Mesenteric fat pad (tissue), 1 donor: Measurements from ENCODE around the gene GET4. TPM values are rescaled to one million over a fixed set of nuclear protein-coding genes. Genes with fewer than 3 reads are reported as not detected.

Experiments
- DNase-seq: peaks from one replicate; pipeline ENCODE4 v3.0.0-alpha.2; 2020; ENCODE audit warnings: low spot score
- total RNA-seq: library from RNA; stranded (reverse); fragmentation: NEBNext Ultra II Directional; extraction: Animal tissue kit (Norgen Biotek cat#: 25700); gene quantifications from one replicate; pipeline ENCODE4 v1.2.1, GENCODE V29; 2021
- donor health status: DM: yes; HTN: yes; CAD: no.

Gene GET4
- total RNA-seq, 1 donor from 2014 or later: 29.8 TPM

DNA sequence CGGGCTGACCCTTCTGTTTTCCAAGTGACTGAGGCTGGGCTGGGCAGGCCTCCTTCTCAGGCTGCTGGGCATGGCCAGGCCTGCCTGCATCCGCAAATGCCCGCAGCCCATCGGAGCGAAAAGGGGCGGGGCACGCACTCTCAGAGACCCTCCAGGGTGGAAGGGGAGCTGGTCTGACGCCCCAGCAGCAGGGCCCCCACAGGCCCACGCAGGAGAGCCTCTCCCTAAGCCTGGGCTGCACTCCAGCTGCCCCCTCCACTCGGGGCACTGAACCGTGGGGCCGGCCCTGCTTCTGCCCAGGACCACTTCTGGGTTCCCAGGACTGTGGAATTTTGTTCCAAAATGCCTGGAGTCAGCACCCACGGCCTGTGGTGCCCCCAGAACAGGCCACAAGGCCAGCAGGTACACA lies 68.8 kb downstream of the GET4 start:
- no peak for DNase-seq

DNA sequence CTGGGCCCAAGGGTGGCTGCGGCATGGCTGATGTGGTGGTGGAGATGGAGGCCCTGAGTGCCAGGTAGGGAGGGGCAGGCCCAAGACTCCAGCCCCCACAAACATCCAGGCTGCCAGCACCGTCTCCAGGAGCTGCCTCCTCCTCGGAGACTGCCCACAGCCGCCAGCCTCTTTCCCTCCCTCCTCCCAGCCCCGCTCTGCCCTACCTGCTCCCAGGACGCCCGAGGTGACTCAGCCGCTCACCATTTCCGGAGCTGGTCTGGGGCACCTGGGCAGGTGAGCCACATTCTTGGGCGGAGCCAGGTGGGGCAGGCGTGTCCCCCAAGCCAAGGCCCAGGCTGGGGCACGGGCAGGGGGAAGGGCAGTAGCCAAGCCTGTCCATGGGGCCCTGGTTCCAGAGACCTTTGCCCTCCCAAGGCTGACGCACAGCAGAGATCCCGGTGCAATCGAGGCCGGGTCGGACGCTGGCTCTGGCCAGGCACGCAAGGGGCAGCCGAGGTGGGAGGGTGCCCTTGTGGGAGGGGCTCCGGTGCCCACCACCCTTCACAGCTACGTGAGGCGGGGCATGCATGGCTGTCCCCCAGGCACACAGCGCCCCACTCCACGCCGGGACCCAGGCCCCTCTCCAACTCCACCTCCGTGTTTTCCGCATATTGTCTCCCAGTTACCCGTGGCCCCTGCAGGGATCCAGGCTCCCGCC lies 69.4 kb downstream of the GET4 start:
- DNase-seq: no peak

Other genes starting within 250 kb of the GET4 start
- 20.4 TPM for gene DNAAF5, start 149.9 kb upstream of the GET4 start, total RNA-seq
- gene PRKAR1B, start 149.3 kb upstream of the GET4 start, total RNA-seq: 11.7 TPM
- 144 TPM for gene SUN1, start 44.1 kb upstream of the GET4 start, total RNA-seq
- gene ADAP1, start 78.1 kb downstream of the GET4 start, total RNA-seq: 19.2 TPM
- gene COX19, start 99.0 kb downstream of the GET4 start, total RNA-seq: 6.3 TPM
- gene CYP2W1, start 106.6 kb downstream of the GET4 start, total RNA-seq: not detected
- 54.1 TPM for gene GPR146, start 168.0 kb downstream of the GET4 start, total RNA-seq
- 8.1 TPM for gene GPER1, start 211.6 kb downstream of the GET4 start, total RNA-seq